ENCODE data around the gene MAP3K12. TPM values are rescaled to one million over a fixed set of nuclear protein-coding genes. Genes with fewer than 3 reads are reported as not detected.

Gene MAP3K12
- total and polyA plus RNA-seq, 2 experiments from 2014 or later = 6.6 to 17.9 TPM

DNA sequence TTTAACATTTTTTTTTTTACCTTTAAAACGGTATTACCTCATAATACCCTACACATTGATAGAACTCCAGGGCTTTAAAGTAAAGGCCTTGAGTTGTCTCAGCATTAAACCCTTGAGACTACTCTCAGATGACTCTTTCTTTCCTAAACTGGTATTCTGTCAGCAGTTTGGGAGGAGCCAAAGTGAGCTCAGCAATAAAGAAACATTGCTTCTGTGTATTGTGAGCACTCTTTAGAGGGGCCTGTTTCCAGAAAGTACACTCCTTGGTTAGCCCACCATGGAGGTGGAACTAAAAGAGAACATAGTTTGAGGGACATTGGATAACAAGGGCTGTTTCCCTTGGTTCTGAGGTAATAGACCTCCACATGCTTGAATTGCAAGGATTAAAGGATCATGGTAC is 20.4 kb downstream of the MAP3K12 start:
- H3K27me3 ChIP-seq (ENCODE audit: insufficient read depth) = no peaks in the 10 kb centered on the region
- TF ChIP-seq, protein P1, sequence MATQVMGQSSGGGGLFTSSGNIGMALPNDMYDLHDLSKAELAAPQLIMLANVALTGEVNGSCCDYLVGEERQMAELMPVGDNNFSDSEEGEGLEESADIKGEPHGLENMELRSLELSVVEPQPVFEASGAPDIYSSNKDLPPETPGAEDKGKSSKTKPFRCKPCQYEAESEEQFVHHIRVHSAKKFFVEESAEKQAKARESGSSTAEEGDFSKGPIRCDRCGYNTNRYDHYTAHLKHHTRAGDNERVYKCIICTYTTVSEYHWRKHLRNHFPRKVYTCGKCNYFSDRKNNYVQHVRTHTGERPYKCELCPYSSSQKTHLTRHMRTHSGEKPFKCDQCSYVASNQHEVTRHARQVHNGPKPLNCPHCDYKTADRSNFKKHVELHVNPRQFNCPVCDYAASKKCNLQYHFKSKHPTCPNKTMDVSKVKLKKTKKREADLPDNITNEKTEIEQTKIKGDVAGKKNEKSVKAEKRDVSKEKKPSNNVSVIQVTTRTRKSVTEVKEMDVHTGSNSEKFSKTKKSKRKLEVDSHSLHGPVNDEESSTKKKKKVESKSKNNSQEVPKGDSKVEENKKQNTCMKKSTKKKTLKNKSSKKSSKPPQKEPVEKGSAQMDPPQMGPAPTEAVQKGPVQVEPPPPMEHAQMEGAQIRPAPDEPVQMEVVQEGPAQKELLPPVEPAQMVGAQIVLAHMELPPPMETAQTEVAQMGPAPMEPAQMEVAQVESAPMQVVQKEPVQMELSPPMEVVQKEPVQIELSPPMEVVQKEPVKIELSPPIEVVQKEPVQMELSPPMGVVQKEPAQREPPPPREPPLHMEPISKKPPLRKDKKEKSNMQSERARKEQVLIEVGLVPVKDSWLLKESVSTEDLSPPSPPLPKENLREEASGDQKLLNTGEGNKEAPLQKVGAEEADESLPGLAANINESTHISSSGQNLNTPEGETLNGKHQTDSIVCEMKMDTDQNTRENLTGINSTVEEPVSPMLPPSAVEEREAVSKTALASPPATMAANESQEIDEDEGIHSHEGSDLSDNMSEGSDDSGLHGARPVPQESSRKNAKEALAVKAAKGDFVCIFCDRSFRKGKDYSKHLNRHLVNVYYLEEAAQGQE (IDR thresholded peaks at IDR 0.05; ENCODE audit: unreplicated experiment) = no peak
- TF ChIP-seq, protein P2, sequence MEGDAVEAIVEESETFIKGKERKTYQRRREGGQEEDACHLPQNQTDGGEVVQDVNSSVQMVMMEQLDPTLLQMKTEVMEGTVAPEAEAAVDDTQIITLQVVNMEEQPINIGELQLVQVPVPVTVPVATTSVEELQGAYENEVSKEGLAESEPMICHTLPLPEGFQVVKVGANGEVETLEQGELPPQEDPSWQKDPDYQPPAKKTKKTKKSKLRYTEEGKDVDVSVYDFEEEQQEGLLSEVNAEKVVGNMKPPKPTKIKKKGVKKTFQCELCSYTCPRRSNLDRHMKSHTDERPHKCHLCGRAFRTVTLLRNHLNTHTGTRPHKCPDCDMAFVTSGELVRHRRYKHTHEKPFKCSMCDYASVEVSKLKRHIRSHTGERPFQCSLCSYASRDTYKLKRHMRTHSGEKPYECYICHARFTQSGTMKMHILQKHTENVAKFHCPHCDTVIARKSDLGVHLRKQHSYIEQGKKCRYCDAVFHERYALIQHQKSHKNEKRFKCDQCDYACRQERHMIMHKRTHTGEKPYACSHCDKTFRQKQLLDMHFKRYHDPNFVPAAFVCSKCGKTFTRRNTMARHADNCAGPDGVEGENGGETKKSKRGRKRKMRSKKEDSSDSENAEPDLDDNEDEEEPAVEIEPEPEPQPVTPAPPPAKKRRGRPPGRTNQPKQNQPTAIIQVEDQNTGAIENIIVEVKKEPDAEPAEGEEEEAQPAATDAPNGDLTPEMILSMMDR (conservative IDR thresholded peaks at IDR 0.05; ENCODE audit: low read depth in 2 of 2) = no peak
- TF ChIP-seq JUNB (IDR thresholded peaks at IDR 0.05; ENCODE audit: unreplicated experiment) = no peak
- no peak for TF ChIP-seq EZH2phosphoT487 (IDR thresholded peaks at IDR 0.05; ENCODE audit: unreplicated experiment)
- TF ChIP-seq CREB1 (CRISPR knock-in tag; IDR thresholded peaks at IDR 0.05; ENCODE audit: low read depth) = no peak
- TF ChIP-seq POLR2AphosphoS5 (IDR thresholded peaks at IDR 0.05; ENCODE audit: low read depth) = no peak
- no peak for TF ChIP-seq NANOG (IDR thresholded peaks at IDR 0.05; ENCODE audit: borderline replicate concordance)
- TF ChIP-seq, protein P3, sequence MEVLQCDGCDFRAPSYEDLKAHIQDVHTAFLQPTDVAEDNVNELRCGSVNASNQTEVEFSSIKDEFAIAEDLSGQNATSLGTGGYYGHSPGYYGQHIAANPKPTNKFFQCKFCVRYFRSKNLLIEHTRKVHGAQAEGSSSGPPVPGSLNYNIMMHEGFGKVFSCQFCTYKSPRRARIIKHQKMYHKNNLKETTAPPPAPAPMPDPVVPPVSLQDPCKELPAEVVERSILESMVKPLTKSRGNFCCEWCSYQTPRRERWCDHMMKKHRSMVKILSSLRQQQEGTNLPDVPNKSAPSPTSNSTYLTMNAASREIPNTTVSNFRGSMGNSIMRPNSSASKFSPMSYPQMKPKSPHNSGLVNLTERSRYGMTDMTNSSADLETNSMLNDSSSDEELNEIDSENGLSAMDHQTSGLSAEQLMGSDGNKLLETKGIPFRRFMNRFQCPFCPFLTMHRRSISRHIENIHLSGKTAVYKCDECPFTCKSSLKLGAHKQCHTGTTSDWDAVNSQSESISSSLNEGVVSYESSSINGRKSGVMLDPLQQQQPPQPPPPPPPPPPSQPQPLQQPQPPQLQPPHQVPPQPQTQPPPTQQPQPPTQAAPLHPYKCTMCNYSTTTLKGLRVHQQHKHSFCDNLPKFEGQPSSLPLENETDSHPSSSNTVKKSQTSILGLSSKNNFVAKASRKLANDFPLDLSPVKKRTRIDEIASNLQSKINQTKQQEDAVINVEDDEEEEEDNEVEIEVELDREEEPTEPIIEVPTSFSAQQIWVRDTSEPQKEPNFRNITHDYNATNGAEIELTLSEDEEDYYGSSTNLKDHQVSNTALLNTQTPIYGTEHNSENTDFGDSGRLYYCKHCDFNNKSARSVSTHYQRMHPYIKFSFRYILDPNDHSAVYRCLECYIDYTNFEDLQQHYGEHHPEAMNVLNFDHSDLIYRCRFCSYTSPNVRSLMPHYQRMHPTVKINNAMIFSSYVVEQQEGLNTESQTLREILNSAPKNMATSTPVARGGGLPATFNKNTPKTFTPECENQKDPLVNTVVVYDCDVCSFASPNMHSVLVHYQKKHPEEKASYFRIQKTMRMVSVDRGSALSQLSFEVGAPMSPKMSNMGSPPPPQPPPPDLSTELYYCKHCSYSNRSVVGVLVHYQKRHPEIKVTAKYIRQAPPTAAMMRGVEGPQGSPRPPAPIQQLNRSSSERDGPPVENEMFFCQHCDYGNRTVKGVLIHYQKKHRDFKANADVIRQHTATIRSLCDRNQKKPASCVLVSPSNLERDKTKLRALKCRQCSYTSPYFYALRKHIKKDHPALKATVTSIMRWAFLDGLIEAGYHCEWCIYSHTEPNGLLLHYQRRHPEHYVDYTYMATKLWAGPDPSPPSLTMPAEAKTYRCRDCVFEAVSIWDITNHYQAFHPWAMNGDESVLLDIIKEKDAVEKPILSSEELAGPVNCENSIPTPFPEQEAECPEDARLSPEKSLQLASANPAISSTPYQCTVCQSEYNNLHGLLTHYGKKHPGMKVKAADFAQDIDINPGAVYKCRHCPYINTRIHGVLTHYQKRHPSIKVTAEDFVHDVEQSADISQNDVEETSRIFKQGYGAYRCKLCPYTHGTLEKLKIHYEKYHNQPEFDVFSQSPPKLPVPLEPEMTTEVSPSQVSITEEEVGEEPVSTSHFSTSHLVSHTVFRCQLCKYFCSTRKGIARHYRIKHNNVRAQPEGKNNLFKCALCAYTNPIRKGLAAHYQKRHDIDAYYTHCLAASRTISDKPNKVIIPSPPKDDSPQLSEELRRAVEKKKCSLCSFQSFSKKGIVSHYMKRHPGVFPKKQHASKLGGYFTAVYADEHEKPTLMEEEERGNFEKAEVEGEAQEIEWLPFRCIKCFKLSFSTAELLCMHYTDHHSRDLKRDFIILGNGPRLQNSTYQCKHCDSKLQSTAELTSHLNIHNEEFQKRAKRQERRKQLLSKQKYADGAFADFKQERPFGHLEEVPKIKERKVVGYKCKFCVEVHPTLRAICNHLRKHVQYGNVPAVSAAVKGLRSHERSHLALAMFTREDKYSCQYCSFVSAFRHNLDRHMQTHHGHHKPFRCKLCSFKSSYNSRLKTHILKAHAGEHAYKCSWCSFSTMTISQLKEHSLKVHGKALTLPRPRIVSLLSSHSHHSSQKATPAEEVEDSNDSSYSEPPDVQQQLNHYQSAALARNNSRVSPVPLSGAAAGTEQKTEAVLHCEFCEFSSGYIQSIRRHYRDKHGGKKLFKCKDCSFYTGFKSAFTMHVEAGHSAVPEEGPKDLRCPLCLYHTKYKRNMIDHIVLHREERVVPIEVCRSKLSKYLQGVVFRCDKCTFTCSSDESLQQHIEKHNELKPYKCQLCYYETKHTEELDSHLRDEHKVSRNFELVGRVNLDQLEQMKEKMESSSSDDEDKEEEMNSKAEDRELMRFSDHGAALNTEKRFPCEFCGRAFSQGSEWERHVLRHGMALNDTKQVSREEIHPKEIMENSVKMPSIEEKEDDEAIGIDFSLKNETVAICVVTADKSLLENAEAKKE (CRISPR knock-in tag; IDR thresholded peaks at IDR 0.05) = no peak
- TF ChIP-seq EZH2 (IDR thresholded peaks at IDR 0.05; ENCODE audit: low read depth, unreplicated experiment) = no peak
- TF ChIP-seq STAT1 (IDR thresholded peaks at IDR 0.05; ENCODE audit: unreplicated experiment) = no peak
- TF ChIP-seq ZNF331 (CRISPR knock-in tag; IDR thresholded peaks at IDR 0.05; ENCODE audit: low read depth) = no peak
- TF ChIP-seq ZNF114 (CRISPR knock-in tag; IDR thresholded peaks at IDR 0.05) = no peak
- TF ChIP-seq, protein P4, sequence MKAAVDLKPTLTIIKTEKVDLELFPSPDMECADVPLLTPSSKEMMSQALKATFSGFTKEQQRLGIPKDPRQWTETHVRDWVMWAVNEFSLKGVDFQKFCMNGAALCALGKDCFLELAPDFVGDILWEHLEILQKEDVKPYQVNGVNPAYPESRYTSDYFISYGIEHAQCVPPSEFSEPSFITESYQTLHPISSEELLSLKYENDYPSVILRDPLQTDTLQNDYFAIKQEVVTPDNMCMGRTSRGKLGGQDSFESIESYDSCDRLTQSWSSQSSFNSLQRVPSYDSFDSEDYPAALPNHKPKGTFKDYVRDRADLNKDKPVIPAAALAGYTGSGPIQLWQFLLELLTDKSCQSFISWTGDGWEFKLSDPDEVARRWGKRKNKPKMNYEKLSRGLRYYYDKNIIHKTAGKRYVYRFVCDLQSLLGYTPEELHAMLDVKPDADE (IDR thresholded peaks at IDR 0.05) = no peak
- peak overlapping the region; percentile 71 for H3K27ac ChIP-seq (ENCODE audit: low read depth)
- H4K20me1 ChIP-seq (replicated peaks; ENCODE audit: insufficient read depth) = peaks cover 62% of the 10 kb centered on the region
- peaks cover 57% of the 10 kb centered on the region for H3F3A ChIP-seq (replicated peaks; ENCODE audit: low read depth)
- ATAC-seq = no peak
- no peak overlapping the region for H3K4me3 ChIP-seq
- H3K9me2 ChIP-seq (ENCODE audit: insufficient read depth) = no peaks in the 10 kb centered on the region
- no peak overlapping the region for H3K27ac Mint-ChIP-seq
- H3K27me3 Mint-ChIP-seq (ENCODE audit: insufficient read depth, low read depth, poor library complexity) = peaks cover 26% of the 10 kb centered on the region
- peaks cover 24% of the 10 kb centered on the region for H3K79me2 ChIP-seq (replicated peaks; ENCODE audit: insufficient read depth)
- DNase-seq (ENCODE audit: low spot score) = no peak
- no peak overlapping the region for H3K4me3 Mint-ChIP-seq
- peaks cover 29% of the 10 kb centered on the region for H3K4me1 ChIP-seq (ENCODE audit: insufficient read depth)
- no peak overlapping the region for H2AFZ ChIP-seq
- no peak overlapping the region for H3K4me2 ChIP-seq
- H3K36me3 ChIP-seq (ENCODE audit: insufficient read depth) = peaks cover 57% of the 10 kb centered on the region
- peaks cover 52% of the 10 kb centered on the region for H3K4me1 Mint-ChIP-seq
- H3K36me3 Mint-ChIP-seq (ENCODE audit: low read depth) = peaks cover 91% of the 10 kb centered on the region
- H3K9me3 Mint-ChIP-seq = no peaks in the 10 kb centered on the region

All from GM23338 (cell line).